ENCODE data around the gene CCL2.

- TF ChIP-seq CTCF (conservative IDR thresholded peaks at IDR 0.05) (no peak), EZH2 (IDR thresholded peaks at IDR 0.05; ENCODE audit: low read depth) (no peak)
Measured at GRCh38 chr17:34257299-34257985, 2.4 kb downstream of the CCL2 start.

Measured in PC-9 (cell line).